HG02885 (cell line): Measurements from ENCODE around the gene ACTL7B.

Source experiments
- ATAC-seq: cut with Tn5 transposase; IDR thresholded peaks from one replicate; pipeline ENCODE4 v1.9.1; 2021; ENCODE audit warnings: mild to moderate bottlenecking; ENCODE audit not compliant: unreplicated experiment, poor library complexity

ACTL7B gene

DNA sequence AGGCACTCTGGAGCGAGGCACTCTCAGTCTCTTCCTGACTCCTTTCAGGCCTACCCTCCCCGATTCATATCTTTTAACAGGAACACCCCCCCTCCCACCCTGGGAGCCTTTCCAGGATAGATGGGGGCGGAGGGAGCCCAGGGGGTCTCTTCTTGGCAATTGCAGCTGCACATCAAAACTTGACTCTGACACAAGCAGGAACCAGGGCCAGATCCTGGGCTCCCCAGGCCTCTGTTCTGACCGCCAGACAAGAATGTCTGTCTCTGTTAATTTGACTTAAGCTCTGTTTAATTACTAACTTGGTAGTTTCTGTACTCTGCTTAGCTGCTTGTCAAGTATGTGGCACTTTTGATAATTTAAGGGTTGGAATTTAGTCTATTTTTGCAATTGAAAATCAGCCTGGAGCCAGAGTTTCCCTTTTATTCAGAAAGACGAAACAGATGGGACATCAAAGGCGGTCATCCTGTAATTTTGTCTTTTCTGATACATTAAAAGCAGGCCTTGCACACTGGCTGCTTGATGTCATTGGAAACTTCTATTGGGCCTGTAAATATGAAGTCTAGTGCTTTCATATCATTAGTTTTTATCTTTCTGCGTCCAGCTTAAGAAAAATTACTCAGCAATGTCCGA, 43.3 kb downstream of the ACTL7B start:
- ATAC-seq: no peak

DNA sequence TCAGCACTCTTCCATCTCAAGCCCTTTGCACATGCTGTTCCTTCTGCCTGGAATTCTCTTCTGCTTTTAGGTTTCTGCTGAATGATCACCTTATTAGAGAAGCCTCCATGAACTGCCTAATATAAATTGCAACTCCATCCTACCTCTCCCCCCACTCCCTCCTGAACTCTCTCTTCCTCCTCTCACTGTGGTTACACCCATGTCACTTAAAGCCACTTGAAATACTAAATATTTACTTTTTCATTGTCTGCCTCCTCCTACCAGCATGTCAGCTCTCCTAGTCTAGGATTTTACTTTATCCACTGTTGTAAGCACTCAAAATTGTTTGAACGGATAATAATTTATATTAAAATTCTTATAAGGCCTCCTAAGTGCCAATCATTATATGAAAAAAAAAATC, 43.8 kb downstream of the ACTL7B start:
- ATAC-seq: no peak

DNA sequence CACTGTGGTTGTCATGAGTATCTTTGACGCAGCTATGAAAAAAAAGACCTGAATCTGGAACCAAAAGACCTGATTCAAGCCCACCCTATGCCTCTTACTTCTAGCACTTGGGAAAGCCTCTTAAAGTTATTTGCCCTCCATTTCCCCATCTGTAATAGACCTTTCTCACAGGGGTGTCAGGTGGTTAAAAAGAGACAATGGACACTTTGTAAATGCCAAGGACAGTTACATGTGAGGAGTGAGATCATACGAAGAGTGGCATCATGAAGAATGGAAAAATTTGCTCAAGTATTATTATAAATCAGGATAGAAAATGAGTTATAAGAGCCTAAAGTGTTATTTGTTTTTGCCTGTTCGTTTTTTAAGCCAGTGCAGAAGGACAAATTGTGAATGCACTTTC, 46.5 kb downstream of the ACTL7B start:
- ATAC-seq: no peak
